ENCODE data around the gene OCSTAMP.
A peak's percentile ranks its signal among the peaks of the same experiment; 100 is the strongest.

Gene OCSTAMP

DNA sequence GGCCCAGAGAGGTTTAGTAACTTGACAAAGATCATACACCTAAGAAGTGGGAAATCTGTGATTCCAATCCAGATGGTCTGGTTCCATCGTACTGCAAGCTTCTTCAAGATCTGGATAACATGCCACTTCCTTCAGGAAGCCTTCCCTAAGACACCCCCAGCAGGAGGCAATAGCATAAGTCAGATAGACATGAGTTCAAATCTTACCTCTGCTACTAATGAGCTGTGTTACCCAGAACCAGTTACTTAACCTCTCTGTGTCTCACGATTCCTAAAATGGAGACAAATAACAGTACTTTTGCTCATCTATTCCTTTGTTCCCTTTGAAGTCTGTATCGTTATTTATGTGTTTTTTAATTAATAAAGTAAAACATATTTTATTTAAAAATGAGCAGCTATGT, 22.3 kb upstream of the OCSTAMP start:
- DNase-seq = no peak

GRCh38 chr20:46572153-46572552, 21.7 kb upstream of the OCSTAMP start:
- peak; percentile 91 for DNase-seq

- no peak for DNase-seq
Measured at GRCh38 chr20:46571418-46571817, 21.0 kb upstream of the OCSTAMP start.

- no peak for DNase-seq
Measured at GRCh38 chr20:46570956-46571355, 20.5 kb upstream of the OCSTAMP start.

DNA sequence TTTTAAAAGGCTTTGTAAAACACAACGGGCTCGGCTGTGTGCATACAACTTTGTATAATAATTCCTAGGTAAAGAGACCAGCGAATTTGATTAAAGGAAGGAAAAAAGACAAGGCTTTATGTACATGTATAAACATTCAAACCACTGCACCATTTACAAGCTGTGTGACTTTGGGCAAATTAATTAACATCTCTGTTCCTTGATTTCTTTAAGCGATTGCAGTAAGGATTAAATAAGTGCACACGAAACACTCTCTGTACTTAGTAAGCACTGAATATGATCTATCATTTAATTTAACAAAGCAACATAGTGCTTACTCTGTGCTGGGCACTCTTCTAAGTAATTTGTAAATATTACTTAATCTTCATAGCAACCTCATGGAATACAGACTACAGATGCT, 19.5 kb upstream of the OCSTAMP start:
- DNase-seq = no peak

GRCh38 chr20:46568570-46569129, 18.2 kb upstream of the OCSTAMP start:
- peak; percentile 98 for DNase-seq

- no peak for DNase-seq
Measured at GRCh38 chr20:46566125-46566524, 15.7 kb upstream of the OCSTAMP start.

GRCh38 chr20:46564241-46564957, 13.9 kb upstream of the OCSTAMP start:
- DNase-seq = no peak

DNA sequence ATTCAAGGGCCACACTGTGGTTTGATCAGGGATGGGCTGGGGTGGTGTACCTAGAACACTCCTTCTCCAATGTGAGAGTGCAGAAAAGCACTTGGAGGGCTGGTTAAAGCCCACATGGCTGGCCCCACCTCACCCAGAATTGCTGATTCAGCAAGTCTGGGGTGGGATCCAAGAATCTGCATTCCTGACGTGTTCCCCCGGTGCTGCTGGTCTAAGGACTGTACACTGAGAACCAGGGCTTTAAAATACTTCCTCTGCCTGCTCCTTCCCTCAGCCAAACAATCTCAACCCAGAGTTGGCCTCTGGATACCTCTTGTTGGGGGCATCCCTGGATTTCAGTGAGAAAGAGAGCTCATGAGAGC, 13.4 kb upstream of the OCSTAMP start:
- DNase-seq = no peak

GRCh38 chr20:46563170-46563859, 12.9 kb upstream of the OCSTAMP start:
- DNase-seq = no peak

DNA sequence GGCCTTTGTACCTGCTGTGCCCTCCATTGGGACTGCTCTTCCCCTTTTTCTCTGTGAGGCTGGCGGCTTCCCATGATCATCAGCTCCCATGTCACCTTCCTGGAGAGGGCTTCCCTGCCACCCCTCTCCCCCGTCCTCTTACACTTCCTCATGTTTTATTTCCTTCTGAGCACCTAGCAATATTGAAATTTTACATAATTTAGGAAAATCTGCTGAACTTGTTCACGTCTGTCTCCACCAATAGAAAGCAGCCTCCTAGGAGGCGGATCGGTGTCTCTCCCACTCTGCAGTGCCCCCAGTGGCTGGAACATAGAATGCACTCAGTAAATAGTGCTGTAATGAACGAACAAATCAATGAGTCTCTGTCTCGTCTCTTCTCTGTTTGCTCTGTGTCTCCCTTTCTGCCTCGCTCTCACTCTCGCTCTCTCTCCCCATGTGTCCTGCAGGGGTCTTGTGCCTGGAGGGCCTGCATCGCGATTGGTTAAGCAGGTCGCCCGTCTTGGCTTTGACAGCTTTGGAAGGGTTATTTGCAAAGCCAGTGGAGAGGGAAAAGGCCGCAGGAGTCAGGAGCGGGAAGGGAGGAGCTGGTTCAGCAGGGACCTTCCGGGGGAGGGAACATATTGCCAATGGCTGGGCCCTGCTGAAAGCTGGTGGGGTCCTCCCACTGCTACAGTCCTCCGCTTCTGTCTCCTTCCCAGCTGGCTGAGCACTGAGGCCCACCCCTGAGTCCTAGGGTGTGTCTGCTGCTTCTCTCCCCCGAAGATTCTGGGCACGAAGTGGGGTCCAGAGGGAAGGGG, 12.1 kb upstream of the OCSTAMP start:
- DNase-seq = peak; percentile 87

GRCh38 chr20:46562009-46562372, 11.5 kb upstream of the OCSTAMP start:
- DNase-seq = no peak

DNA sequence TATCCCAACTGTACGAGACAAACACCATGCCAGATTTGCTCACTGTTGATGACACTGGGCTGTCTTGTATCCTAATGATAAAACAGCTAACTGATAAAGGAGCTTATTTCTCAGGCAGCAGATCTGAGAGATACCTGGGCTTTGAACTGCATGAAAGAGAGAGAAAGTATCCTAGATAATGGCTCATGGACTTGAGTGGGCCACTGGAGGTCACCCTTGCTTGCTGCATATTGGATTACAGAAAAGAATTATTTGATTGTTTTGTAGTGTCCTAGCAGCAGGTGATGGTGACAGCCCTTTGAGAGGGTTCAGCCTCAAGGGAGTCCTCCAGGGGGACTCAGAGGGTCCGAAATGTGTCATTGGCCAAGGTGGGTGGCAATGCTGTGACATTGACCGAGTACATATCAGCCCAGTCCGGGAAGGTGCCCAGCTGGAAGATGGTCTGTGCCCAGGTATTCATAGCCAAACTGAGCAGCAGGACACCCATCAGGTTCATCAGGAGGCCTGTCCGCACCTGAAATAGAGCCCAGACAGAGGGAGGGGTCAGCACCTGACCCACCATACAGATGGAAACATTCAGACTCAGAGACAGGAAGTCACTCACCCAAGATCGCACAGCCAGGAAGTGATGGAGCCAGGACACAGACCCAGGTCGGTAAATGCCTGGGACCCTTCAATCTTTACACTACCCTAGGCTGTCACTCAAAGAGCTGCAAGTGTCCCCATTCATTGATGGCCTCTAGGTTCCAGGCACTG, 9.4 kb upstream of the OCSTAMP start:
- DNase-seq = peak; percentile 59

GRCh38 chr20:46559001-46559400, 8.5 kb upstream of the OCSTAMP start:
- no peak for DNase-seq

GRCh38 chr20:46558511-46558959, 8.1 kb upstream of the OCSTAMP start:
- no peak for DNase-seq

- no peak for DNase-seq
Measured at GRCh38 chr20:46557231-46557956, 6.9 kb upstream of the OCSTAMP start.

DNA sequence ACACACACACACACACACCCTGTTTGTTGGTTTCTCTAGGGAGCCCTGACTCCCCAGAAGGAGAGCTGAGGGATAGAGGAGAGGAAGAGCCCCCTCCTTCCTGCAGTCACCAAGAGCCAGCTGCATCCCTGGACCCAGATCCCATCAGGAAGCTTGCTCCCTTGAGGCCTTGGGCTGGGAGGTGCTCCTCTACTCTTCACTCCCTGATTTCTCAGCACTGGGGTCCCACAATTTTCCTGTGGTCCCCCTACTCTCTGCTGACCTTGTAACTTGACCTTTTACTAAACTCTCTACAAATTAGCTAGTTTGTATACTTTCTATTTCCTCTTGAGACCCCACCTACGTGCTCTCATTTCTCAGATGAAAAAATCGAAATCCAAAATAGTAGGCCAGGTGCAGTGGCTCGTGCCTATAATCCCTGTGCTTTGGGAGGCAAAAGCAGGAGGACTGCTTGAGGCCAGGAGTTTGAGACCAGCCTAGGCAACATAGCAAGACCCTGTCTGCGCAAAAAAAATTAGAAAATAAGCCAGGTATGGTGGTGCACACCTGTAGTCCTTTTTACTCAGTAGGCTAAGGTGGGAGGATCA, 5.0 kb upstream of the OCSTAMP start:
- DNase-seq = no peak

DNA sequence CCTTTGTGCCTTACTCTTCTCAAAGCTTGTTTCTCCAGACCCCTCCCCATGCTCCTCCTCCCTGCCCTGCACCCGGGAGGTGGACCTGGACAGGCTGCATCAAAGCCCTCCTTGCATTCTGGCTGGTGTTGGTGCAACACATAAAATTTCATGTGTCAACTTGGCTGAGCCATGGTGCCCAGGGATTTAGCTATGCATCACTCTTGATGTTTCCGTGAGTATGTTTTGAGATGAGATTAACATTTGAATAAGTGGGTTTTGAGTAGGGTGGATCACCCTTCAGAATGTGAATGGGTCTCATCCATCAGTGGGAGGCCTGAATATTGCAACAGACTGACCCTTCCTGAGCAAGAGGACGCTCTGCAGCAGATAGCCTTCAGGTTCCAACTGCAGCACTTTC, 4.4 kb upstream of the OCSTAMP start:
- DNase-seq = no peak

- DNase-seq = no peak
Measured at GRCh38 chr20:46553926-46554325, 3.5 kb upstream of the OCSTAMP start.

DNA sequence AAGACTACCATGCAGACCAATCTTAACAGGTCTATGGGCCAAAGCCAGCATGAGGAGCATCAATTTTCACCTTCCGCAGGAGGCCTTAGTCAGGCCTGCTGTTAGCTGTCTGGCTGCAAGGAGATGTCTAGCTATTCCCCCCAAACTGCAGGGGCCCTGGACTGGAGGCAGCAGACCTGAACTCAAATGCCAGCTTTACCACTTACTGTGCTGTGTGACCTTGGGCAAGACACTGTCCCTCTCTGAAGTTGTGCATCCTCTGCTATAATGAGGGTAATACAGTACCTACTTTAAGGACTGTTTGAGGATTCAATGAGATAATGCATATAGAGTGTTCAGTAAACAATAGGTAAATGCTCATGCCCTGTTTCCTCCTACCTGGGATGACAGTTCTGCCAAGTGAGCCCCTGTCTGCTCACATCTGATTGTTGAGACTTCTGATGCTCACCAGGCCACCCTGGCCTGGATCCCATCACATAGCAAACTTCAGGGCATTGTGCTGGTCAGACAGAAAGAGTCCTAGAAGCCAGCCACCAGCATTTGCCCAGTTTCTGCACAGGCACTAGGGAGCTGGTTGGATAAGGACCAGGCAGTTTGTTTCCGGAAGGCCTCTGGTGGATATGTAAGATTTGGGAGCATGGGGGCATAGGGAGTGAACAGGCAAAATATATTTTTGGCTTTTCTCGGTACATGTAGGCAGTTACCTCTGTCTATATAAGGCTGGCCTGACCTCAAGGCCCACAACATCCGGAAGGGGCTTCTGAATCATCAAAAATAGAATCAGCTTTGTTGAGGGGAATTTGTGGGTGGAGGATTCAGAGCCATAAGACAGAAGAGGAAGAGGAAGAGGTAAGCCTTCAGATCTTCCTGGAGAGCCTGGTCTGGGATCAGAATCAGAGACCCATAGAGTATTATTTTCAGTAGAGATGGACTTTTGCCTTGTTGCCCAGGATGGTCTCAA, 2.3 kb upstream of the OCSTAMP start:
- DNase-seq = no peak

Data from NCI-H1092 treated with DMSO at 0.1 percent for 48 hours (cell line).